ENCODE data around the gene STOML1.

Gene STOML1

DNA sequence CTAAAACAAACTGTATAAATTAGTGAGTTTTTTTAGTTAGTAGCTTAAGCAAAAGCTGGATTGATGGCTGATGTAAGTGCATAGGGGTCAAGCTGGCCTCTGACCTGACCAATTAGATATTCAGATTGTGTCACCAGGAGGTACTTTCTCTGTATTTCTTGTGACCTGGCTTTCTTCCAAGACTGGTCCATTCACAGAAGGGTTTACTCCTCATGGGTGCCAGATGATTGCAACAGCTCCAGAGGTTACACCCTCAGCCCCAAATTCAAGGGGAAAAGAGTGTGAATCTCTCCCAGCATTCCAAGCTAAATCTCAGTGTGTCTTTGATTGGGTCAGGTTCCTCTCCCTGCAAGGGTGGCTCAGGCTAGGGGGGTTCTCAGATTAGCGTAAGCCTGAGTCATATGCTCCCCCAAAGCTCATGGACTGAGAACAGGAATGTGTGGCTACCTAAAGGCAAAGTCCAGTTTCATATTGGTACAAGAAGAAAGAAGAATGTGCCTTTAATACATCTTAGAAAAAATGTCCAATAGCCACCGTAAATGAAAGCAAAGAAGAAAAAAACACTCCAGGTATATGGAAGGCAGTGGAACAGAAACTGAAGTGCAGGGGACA lies 18.9 kb upstream of the STOML1 start:
- Histone ChIP-seq H3K9ac (ENCODE audit: low read length) (no peak overlapping the region), H3K4me2 (ENCODE audit: low read depth, low read length) (no peak overlapping the region), H4K20me1 (ENCODE audit: insufficient read depth, low read length) (peaks cover 11% of the 10 kb centered on the region), H2AFZ (ENCODE audit: low read length) (no peak overlapping the region), H3K79me2 (ENCODE audit: low read length) (peaks cover 89% of the 10 kb centered on the region), H3F3A (ENCODE audit: insufficient read depth, low read length) (no peaks in the 10 kb centered on the region), H3K9me2 (replicated peaks; ENCODE audit: insufficient read depth, low read length) (no peaks in the 10 kb centered on the region), H3K4me1 (ENCODE audit: low read length) (no peaks in the 10 kb centered on the region), H3K27me3 (replicated peaks; ENCODE audit: insufficient read depth, low read length) (no peaks in the 10 kb centered on the region), H3K4me3 (ENCODE audit: low read length) (no peak overlapping the region), H3K27ac (ENCODE audit: low read length) (no peak overlapping the region), H3K9me3 (replicated peaks; ENCODE audit: insufficient read depth, low read length) (no peaks in the 10 kb centered on the region), H3K36me3 (replicated peaks; ENCODE audit: insufficient read depth, low read length) (0 out of 2 replicates have a peak, but pooled peaks cover 3% of the 10 kb centered on the region)
- TF ChIP-seq, protein P1, sequence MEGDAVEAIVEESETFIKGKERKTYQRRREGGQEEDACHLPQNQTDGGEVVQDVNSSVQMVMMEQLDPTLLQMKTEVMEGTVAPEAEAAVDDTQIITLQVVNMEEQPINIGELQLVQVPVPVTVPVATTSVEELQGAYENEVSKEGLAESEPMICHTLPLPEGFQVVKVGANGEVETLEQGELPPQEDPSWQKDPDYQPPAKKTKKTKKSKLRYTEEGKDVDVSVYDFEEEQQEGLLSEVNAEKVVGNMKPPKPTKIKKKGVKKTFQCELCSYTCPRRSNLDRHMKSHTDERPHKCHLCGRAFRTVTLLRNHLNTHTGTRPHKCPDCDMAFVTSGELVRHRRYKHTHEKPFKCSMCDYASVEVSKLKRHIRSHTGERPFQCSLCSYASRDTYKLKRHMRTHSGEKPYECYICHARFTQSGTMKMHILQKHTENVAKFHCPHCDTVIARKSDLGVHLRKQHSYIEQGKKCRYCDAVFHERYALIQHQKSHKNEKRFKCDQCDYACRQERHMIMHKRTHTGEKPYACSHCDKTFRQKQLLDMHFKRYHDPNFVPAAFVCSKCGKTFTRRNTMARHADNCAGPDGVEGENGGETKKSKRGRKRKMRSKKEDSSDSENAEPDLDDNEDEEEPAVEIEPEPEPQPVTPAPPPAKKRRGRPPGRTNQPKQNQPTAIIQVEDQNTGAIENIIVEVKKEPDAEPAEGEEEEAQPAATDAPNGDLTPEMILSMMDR (IDR thresholded peaks at IDR 0.05; ENCODE audit: low read length), result no peak
- TF ChIP-seq EZH2 (optimal IDR thresholded peaks at IDR 0.05; ENCODE audit: low read depth, low read length), result no peak
- TF ChIP-seq EZH2phosphoT487 (IDR thresholded peaks at IDR 0.05; ENCODE audit: low read length), result no peak
- no peak for DNase-seq

DNA sequence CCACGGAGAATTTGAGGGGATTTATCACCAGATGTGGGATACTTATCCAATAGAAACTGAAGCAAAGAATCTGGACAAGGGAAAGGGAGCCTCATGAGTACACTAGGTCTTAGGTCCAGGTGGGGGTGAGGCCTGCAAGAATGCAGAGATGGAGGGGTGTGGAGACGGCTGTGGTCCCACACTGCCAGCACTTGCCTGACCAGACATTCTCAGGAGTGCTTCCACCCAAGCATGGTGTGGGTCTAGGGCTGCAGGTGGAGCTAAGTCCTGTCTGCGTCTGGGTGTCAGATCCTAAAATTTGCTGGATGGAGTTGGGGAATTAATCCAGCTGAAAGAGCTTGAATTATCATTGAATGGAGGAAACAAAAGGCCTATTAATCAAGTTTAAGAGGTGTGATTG lies 16.8 kb upstream of the STOML1 start:
- Histone ChIP-seq H3K4me1 (ENCODE audit: low read length) (no peaks in the 10 kb centered on the region), H3K9me2 (replicated peaks; ENCODE audit: insufficient read depth, low read length) (no peaks in the 10 kb centered on the region), H4K20me1 (ENCODE audit: insufficient read depth, low read length) (peaks cover 11% of the 10 kb centered on the region), H3K36me3 (replicated peaks; ENCODE audit: insufficient read depth, low read length) (0 out of 2 replicates have a peak, but pooled peaks cover 3% of the 10 kb centered on the region), H3K4me2 (ENCODE audit: low read depth, low read length) (no peak overlapping the region), H3K4me3 (ENCODE audit: low read length) (no peak overlapping the region), H3K27ac (ENCODE audit: low read length) (no peak overlapping the region), H3K27me3 (replicated peaks; ENCODE audit: insufficient read depth, low read length) (no peaks in the 10 kb centered on the region), H3K9me3 (replicated peaks; ENCODE audit: insufficient read depth, low read length) (no peaks in the 10 kb centered on the region), H3K79me2 (ENCODE audit: low read length) (peaks cover 89% of the 10 kb centered on the region), H3F3A (ENCODE audit: insufficient read depth, low read length) (no peaks in the 10 kb centered on the region), H2AFZ (ENCODE audit: low read length) (no peak overlapping the region), H3K9ac (ENCODE audit: low read length) (no peak overlapping the region)
- DNase-seq, result no peak
- TF ChIP-seq EZH2phosphoT487 (IDR thresholded peaks at IDR 0.05; ENCODE audit: low read length) (no peak), EZH2 (optimal IDR thresholded peaks at IDR 0.05; ENCODE audit: low read depth, low read length) (no peak)
- TF ChIP-seq, protein P1 (IDR thresholded peaks at IDR 0.05; ENCODE audit: low read length), result no peak

DNA sequence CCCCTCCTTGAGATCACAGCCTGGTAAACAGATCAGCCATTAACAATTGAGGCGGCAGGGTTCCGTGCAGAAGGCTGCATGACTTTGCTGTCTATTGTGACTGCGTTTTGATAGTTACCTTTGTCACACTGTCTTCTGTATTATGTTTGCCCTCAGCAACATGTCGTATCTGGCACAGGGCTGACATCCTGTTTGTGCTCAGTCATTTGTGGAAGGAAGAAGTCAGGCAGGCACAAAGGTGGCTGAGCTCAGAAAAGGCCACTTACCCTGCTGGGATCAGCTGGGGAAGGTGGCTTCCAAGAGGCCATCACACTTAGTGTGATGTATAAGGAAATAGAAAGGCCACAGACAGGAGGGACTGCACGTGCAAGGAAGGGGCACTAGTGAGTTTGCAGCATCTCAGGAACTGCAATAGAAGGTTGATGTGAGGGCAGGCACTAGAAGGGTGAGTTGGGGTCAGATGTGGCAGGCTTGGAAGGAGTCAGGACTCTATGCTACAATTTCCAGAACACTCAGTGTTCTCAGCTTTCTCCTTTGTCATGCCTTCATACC lies 15.8 kb upstream of the STOML1 start:
- Histone ChIP-seq H3K9me2 (replicated peaks; ENCODE audit: insufficient read depth, low read length) (no peaks in the 10 kb centered on the region), H3K9me3 (replicated peaks; ENCODE audit: insufficient read depth, low read length) (no peaks in the 10 kb centered on the region), H4K20me1 (ENCODE audit: insufficient read depth, low read length) (peaks cover 6% of the 10 kb centered on the region), H3K4me3 (ENCODE audit: low read length) (no peak overlapping the region), H3K4me1 (ENCODE audit: low read length) (no peaks in the 10 kb centered on the region), H3K27ac (ENCODE audit: low read length) (no peak overlapping the region), H3K27me3 (replicated peaks; ENCODE audit: insufficient read depth, low read length) (no peaks in the 10 kb centered on the region), H3K4me2 (ENCODE audit: low read depth, low read length) (no peak overlapping the region), H3K79me2 (ENCODE audit: low read length) (peaks cover 84% of the 10 kb centered on the region), H2AFZ (ENCODE audit: low read length) (no peak overlapping the region), H3K9ac (ENCODE audit: low read length) (no peak overlapping the region), H3K36me3 (replicated peaks; ENCODE audit: insufficient read depth, low read length) (no peaks in the 10 kb centered on the region; the same call in 1 of the 2 replicates), H3F3A (ENCODE audit: insufficient read depth, low read length) (no peaks in the 10 kb centered on the region)
- no peak for DNase-seq
- TF ChIP-seq EZH2phosphoT487 (IDR thresholded peaks at IDR 0.05; ENCODE audit: low read length) (no peak), EZH2 (optimal IDR thresholded peaks at IDR 0.05; ENCODE audit: low read depth, low read length) (no peak)
- TF ChIP-seq, protein P1 (IDR thresholded peaks at IDR 0.05; ENCODE audit: low read length), result no peak

Data from MM.1S (cell line).